GM19397 (cell line): ENCODE data around the gene STXBP6.

Experiments
- ATAC-seq: cut with Tn5 transposase; IDR thresholded peaks from one replicate; pipeline ENCODE4 v1.9.1; 2021; ENCODE audit warnings: mild to moderate bottlenecking, moderate library complexity; ENCODE audit not compliant: unreplicated experiment

The STXBP6 gene

DNA sequence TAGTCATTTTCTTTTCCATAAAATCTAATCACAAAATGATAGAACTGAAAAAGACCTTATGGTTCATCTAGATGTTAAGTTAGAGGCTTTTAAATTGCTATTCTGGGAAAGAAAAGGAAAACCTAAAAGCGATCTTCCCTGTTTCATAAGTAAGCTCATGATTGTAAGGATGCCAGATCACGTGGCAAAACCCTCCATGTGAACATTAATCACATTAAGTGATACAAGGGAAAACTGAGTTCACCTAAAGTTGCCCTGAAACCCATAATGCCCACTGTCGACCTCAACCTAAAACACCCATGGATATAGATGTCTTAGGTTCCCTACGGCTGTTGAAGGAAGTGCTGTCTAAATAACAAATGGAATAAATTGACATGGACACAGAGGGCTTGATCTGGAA, 3.0 kb upstream of the STXBP6 start:
- ATAC-seq = no peak

- no peak for ATAC-seq
Observed at GRCh38 chr14:25052385-25052784, 2.4 kb upstream of the STXBP6 start.

DNA sequence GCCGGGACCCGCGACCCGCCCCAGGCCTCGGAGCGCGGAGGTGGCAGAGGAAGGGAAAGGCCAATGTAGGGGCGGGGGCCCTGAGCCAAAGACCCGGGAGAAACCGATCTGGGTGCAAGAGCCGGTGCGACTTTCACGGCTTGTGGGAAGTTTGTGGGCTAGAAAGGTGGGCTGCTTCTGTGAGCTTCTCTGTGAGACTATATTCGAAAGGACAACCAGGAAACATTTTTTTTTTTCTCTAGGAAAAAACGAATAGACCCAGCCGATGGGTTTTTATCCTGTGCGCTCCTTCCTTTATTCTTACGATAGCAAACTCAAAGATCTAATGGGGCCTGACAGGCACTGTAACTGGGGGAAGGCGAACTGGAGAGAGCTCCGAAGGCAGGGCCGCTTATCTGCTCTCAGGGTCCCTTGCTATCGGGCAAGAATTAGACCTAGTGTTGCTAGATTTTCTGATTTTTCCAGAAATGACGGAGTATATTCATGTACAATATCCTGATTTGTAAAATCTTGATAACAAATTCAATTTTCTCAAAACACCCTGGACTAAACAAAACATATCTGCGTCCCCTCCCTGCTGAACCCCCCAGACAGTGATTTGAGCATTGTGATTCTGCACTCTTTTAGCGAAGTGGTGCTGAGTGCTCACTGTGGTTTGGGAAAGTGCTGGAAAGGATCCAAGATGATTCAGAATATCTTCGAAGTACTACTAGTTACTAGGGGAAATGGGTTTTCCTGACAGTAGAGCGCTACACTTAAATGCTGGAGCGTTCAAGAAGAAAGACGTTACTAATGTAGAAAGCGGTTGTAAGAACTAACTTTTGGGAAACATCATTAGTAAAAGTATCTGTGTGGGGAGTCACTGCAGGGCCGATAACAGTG, 563 bp upstream of the STXBP6 start:
- no peak for ATAC-seq

GRCh38 chr14:25049093-25049567, 817 bp downstream of the STXBP6 start:
- ATAC-seq = peak; percentile 4

- ATAC-seq = no peak
Observed at GRCh38 chr14:25048170-25049016, 1.6 kb downstream of the STXBP6 start.

DNA sequence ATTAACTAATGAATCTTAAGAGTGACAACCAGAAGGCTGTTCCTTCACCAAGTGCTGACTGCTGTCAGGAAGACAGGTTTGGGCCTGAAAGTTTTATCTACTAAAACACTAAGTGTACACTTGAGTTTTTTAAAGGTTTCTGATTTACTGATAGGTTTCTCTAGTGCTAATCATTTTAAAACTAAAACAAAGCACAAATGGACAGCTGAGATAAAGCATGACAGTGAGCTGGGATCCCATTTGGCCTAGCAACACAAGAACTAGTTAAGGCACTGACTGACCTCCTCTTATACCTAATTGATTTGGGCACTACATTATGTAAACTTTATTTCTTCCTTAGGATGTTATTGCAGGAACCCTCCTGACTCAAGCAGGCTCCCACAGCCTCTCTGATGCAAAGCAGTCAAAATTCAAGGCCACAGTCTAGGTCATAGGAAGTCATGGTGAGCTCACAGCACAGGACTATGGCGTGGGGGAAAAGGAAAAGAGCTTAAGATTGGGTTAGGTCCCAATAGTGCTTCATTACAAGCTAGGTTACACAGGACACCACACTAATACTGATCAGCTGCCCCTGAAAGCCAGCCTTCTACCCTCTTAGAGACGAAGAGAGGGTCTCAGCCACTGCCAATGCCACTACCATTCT, 3.5 kb downstream of the STXBP6 start:
- no peak for ATAC-seq

GRCh38 chr14:25044106-25044698, 5.7 kb downstream of the STXBP6 start:
- no peak for ATAC-seq

DNA sequence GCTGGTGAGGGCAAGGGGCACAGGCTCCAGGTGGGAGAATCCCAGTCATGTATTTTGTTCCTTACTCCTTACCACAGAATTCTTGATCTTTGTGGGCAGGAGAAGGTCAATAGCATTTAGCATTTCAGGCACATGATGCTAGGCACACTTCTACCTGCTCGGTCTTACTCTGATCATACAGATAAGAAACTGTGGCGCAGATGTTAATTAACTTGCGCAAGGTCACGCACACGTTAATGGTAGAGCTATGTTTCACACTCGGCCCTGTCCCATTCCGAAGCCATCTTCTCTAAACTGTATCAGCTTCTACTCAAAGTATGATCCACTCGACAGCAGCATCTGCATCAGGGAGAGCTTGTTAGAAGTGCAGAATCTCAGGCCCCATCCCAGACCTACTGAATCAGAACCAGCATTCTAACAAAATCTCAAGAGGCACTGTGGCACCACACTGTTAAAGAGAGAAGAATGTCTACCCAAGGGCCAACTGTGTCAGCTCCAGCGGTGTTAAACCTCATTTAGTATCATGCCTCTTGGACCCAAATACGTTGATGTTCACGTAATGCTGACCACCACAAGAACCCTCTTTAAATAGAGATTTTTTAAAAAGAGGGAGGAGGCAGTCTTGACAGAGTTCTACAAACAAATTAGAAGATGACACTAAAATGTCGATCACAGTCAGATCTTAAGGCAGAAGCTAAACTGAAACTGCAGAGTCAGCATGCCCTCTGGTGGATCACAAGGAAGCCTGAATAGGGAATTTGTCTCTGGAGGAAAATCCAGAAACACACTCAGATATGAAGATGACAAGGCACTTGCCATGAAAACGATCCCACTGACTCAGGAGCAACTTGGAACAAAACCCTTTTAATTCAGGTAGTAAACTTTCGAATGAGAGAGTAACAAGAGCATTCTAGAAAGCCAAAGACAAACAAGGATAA, 7.3 kb downstream of the STXBP6 start:
- ATAC-seq = no peak

DNA sequence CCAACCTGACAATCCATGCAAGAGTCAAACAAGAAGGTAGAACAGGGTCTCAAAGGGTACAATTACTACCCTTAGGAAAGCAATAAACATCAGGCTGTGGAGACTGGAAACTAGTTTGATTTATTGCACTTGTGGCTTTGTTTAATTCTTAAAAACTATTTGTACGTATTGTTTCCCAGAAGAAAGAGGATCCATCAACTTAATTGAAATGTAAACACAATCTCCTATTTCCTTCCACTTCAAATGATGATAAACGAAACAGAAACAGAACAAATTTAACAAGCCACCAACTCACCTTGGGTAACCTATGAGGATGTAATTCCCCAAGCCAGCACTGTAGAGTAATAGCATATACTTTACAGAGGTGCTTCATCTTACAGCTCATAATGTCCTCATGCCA, 8.0 kb downstream of the STXBP6 start:
- no peak for ATAC-seq

DNA sequence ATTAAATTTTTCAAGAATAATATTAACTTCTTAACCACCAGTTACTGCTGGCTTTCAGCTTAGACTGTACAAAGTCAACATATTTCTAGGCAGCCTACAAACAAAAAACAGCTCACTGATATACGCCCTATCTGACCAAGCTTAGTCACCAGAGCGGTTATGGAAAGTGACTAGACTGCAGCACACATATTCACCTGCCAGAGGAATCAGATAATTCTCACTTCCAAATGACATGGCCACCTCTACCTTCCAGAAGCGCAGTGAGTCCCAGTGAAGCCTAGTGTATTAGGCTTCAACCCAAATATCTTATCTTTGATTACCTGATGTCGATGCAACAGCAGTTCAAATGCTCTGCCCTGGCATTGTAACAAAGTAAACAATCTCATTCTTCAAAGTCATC, 8.5 kb downstream of the STXBP6 start:
- no peak for ATAC-seq

GRCh38 chr14:25039933-25040332, 10.0 kb downstream of the STXBP6 start:
- ATAC-seq = no peak

DNA sequence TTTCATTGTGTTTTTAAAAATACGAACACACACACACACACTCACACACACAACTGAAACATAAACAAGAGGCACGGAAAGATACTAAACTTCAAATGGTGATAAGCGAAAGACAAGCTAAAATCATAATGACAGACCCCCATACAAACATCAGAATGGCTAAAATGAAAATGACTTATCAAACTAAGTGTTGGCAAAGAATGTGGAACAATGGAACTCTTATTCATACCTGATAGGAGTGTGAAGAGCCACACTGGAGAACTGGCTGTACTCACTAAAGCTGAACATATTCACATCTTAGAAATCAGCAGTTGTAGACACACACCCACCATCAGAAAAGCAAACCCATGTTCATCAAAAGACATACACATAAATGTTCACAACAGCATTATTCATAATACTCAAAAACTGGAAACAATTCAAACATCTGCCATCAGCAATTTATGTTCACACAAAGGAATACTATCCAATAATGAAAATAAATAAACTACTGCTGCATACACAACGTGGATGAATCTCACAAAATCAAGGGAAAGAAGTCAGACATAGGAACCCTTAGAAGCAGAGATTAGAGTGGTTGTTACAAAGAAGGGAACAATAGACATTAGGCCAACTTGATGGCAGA, 11.8 kb downstream of the STXBP6 start:
- ATAC-seq = no peak

DNA sequence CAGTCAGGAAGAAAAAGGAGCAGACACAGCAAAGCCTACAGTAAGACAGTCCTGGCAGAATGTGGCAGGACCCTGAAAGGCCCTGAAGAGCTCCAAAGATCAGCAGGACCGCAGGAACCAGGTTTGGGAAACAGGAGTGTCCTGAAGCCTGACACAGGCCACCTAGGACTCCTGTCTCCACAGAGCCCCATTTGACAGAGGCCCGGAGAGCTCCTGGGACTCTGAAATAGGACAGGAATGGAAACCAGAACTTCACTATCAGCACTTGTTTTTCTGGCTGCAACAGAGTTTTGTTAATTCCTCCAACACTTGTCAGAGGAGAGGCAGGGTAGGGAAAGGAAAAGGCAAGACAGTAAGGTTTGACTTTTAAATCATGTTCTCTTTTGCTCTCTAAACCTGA, 12.9 kb downstream of the STXBP6 start:
- no peak for ATAC-seq

GRCh38 chr14:25034803-25035681, 14.9 kb downstream of the STXBP6 start:
- no peak for ATAC-seq

GRCh38 chr14:25033358-25033757, 16.6 kb downstream of the STXBP6 start:
- ATAC-seq = no peak

DNA sequence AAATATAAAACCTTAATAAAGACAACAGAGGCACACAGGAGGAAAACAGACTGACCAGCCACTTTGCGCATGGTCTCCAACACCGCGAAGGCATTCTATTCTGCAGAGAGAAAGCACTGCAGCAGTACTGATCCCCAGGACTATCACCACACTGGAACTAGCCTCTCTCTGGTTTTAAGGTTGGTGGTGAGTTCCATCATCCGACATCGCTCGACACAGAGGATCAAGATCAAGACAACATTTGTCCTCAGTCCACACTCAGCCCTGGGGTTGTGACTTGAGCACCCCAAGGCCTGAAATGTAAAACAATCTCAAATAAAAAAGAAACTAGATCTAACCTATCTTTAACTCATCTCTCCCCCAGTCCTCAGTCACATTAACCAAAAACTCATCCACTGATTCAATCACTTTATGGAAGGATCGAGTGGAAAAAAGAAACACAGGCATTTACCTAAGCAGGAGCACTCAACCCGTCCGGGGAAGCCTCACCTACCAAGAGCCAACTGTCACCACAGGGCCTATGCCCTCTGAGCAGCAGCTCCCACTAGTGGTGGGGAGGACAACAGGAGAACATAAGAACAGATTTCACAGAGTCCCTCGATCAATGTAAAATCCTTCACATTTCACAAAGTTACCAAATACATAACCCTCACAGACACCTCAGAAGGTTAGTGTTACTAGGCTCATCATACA, 17.7 kb downstream of the STXBP6 start:
- ATAC-seq = no peak

DNA sequence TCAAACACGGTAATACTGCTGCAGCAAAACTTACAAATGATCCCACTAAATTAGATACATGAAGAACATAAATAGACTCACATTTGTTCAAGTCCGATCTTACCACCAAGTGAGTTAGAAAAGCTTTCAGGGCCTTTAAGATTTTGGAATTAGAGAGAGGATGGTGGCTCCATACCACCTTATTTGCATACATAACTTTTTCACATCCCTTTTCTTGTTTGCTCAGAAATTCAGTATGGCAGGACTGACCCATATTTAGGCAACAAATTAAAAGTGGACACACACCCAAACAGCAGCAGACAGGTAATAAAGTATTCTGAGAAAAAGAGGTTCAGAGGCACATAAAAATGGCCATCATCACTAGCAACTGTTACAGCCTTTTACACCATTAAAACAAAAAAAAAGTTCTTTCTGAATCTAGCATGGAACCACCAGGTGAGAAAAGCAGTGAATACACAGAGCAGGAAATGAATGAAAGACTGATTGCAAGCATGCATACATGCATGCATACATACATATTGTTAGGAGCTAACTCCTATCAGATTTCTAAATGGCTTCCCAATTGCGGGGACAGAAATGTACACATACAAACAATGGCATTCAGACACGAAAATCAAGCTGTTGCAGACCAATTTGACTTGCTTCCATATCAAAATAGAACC, 23.3 kb downstream of the STXBP6 start:
- ATAC-seq = peak; percentile 73
